Lung (tissue), 12 donors: ENCODE measurements around the gene PTPRN2. TPM values are rescaled to one million over a fixed set of nuclear protein-coding genes. Genes with fewer than 3 reads are reported as not detected.

ENCODE experiments used
- ATAC-seq: fragments of 200-7000 bp; cut with Tn5 transposase; one replicate; pipeline ENCODE4 v1.9.1; 2020; ENCODE audit warnings: moderate number of reproducible peaks; ENCODE audit not compliant: insufficient read depth, low FRiP score
- DNase-seq, 3 donors: peaks; one replicate each; pipeline ENCODE4 v3.0.0-alpha.2; 2013 to 2017
- H3K27ac ChIP-seq, 2 donors: one replicate each; pipeline ENCODE4 v1.5.1; 2013; ENCODE audit warnings: mild to moderate bottlenecking in 2 of 2, moderate library complexity in 2 of 2, control low read depth in 1 of 2, inconsistent platforms in 1 of 2, low read depth in 1 of 2, low read length in 1 of 2
- H3K27me3 ChIP-seq, 3 donors: one replicate each; pipeline ENCODE4 v1.5.1; 2013; ENCODE audit warnings: low read length in 2 of 3; ENCODE audit not compliant: control insufficient read depth in 3 of 3, insufficient read depth in 3 of 3
- H3K36me3 ChIP-seq, 4 donors: one replicate each; pipeline ENCODE4 v1.5.1; 2013; ENCODE audit warnings: low read length in 4 of 4, mild to moderate bottlenecking in 1 of 4, moderate library complexity in 1 of 4; ENCODE audit not compliant: control insufficient read depth in 4 of 4, insufficient read depth in 4 of 4
- H3K4me1 ChIP-seq, 5 donors: one replicate each; pipeline ENCODE4 v1.5.1; 2013; ENCODE audit warnings: low read length in 5 of 5, mild to moderate bottlenecking in 2 of 5, moderate library complexity in 1 of 5; ENCODE audit not compliant: control insufficient read depth in 5 of 5, insufficient read depth in 5 of 5
- H3K4me3 ChIP-seq: one replicate; pipeline ENCODE4 v1.5.1; 2013; ENCODE audit warnings: mild to moderate bottlenecking, control low read depth, moderate library complexity
- H3K9ac ChIP-seq, 2 donors: one replicate each; pipeline ENCODE4 v1.5.1; 2013; ENCODE audit warnings: low read length in 2 of 2, control low read depth in 1 of 2; ENCODE audit not compliant: insufficient read depth in 1 of 2
- H3K9me3 ChIP-seq, 4 donors: one replicate each; pipeline ENCODE4 v1.5.1; 2013; ENCODE audit warnings: low read length in 3 of 4, mild to moderate bottlenecking in 1 of 4, moderate library complexity in 1 of 4; ENCODE audit not compliant: control insufficient read depth in 4 of 4, insufficient read depth in 3 of 4
- whole genome bisulfite sequencing, 2 donors: extraction: QIAGEN DNeasy Blood & Tissue Kit; methylation state at CpG; one replicate each; pipeline ENCODE4 v1.1.7; 2013; 5-methylcytosine and 5-hydroxymethylcytosine counted together
- polyA plus RNA-seq, 2 donors: library from polyadenylated mRNA; stranded (reverse); fragments of 200-250 nt; gene quantifications; one replicate each; pipeline ENCODE4 v1.2.1, GENCODE V29; 2013
- total RNA-seq, 2 donors: library from RNA; depleted of rRNA in 1 of 2; stranded (reverse); fragments of >200 nt in 1 of 2; gene quantifications; one replicate each; pipeline ENCODE4 v1.2.1, GENCODE V29; 2014 to 2021
- TF ChIP-seq, protein P1 (sequence below): IDR thresholded peaks from 2 replicates; pipeline ENCODE4 v1.5.1; 2012; ENCODE audit warnings: mild to moderate bottlenecking; ENCODE audit errors: control extremely low read depth, extremely low read depth
- donor health status: control.
- donor health status: control.
- donor health status: Bipolar disorder and iron deficiency.
- donor health status: healthy.
- donor health status: DM: yes; HTN: yes; CAD: no.

Gene PTPRN2
- total and polyA plus RNA-seq, 4 donors = 2.1 to 7.4 (median 4.4) TPM

DNA sequence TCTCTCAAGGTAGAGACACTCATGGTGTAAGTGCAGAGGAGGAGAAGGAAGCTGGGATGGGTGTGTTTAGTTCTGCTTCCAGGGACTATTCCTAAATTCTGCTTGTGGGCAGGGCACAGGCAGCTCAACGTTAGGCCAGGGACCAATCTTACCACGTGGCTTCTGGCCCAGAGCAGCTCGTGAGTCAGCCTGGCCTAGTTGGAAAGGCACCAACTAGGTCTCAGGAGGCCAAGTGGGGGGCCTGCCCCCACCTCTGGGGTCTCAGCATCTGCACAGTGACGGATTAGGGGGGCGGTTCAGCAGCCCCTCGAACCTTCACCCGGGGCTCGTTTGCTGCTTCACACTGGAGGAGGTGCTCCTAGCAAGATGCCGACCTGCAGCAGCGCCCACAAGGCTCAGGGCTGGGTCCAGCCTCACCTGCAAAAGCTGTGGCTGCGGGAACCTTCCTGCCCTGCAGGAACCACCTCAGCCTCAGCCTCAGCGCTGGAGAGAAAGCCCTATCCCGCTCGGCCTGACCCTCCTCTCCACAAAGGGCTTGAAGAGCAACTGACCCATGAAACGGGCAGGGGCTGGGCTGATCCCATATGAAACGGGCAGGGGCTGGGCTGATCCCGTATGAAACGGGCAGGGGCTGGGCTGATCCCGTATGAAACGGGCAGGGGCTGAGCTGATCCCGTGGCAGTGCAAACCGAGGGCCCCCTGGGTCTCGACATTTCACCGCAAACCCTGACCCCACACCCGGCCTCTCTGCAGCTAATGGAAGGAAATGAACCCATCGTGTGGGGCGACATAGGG lies 803.4 kb downstream of the PTPRN2 start:
- Histone ChIP-seq H3K27me3 (no peaks in the 10 kb centered on the region), H3K4me3 (no peak overlapping the region), H3K9ac (no peak overlapping the region), H3K9me3 (no peaks in the 10 kb centered on the region), H3K27ac (no peak overlapping the region), H3K4me1 (no peaks in the 10 kb centered on the region), H3K36me3 (no peaks in the 10 kb centered on the region)
- WGBS, 2 donors = 70 to 85% methylated on average over 27 of the region's 27 CpGs
- DNase-seq = no peak
- ATAC-seq = no peak
- TF ChIP-seq, protein P1, sequence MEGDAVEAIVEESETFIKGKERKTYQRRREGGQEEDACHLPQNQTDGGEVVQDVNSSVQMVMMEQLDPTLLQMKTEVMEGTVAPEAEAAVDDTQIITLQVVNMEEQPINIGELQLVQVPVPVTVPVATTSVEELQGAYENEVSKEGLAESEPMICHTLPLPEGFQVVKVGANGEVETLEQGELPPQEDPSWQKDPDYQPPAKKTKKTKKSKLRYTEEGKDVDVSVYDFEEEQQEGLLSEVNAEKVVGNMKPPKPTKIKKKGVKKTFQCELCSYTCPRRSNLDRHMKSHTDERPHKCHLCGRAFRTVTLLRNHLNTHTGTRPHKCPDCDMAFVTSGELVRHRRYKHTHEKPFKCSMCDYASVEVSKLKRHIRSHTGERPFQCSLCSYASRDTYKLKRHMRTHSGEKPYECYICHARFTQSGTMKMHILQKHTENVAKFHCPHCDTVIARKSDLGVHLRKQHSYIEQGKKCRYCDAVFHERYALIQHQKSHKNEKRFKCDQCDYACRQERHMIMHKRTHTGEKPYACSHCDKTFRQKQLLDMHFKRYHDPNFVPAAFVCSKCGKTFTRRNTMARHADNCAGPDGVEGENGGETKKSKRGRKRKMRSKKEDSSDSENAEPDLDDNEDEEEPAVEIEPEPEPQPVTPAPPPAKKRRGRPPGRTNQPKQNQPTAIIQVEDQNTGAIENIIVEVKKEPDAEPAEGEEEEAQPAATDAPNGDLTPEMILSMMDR = no peak

DNA sequence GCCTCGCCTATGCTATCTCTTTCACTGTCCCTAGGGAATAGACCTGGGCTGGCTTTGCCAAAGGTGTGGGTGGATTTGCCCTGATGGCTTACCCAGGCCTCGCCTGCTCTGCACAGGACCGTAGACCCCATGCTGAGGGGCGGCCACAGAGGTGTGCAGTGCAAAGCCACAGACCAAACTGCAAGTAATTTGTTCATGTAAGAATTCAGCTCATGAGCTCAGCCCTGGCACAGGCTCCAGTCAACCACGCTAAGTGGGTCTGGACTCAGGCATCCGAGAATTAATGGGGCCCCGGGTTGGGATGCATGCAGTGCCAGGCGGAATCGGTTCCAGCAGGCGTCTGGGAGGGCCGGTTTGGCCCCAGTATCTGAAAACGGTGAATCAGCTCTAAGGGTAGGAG lies 805.6 kb downstream of the PTPRN2 start:
- H3K4me1 ChIP-seq = no peaks in the 10 kb centered on the region
- H3K4me3 ChIP-seq = no peak overlapping the region
- TF ChIP-seq, protein P1 = no peak
- WGBS, 2 donors = 85 to 92% methylated on average over 12 of the region's 12 CpGs
- DNase-seq (no peak), ATAC-seq (no peak)
- peaks cover 0 to 4% (median 0%) of the 10 kb centered on the region in 3 donors for H3K27me3 ChIP-seq
- no peak overlapping the region for H3K27ac ChIP-seq
- H3K9ac ChIP-seq = no peak overlapping the region
- H3K36me3 ChIP-seq = no peaks in the 10 kb centered on the region
- H3K9me3 ChIP-seq = peaks cover 0 to 2% (median 0%) of the 10 kb centered on the region in 4 donors

DNA sequence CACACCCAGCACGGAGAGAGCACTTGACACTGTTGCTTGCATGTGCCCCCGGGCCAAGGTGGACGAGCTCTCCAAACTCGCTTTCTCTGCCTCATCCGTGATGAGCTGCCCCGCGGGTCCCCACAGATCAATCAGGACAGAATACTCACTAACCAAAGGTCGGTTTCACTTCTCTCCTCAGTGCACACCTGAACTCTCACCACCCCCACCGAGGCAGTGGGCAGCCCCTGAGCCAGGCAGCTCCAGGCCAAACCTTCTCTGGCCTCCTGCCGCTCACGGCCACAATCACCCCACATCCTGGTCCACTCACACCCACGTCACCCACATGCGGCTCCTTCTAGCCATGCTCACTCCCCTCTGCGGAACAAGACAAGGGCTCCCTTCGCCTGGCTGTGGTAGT lies 806.9 kb downstream of the PTPRN2 start:
- DNase-seq (no peak), ATAC-seq (no peak)
- H3K4me1 ChIP-seq = no peaks in the 10 kb centered on the region
- no peaks in the 10 kb centered on the region for H3K36me3 ChIP-seq
- H3K9ac ChIP-seq = no peak overlapping the region
- TF ChIP-seq, protein P1 = no peak
- peaks cover 0 to 4% (median 0%) of the 10 kb centered on the region in 3 donors for H3K27me3 ChIP-seq
- H3K27ac ChIP-seq = no peak overlapping the region
- peaks cover 0 to 2% (median 0%) of the 10 kb centered on the region in 4 donors for H3K9me3 ChIP-seq
- no peak overlapping the region for H3K4me3 ChIP-seq
- 86 to 94% methylated on average over 15 of the region's 15 CpGs for WGBS, 2 donors

DNA sequence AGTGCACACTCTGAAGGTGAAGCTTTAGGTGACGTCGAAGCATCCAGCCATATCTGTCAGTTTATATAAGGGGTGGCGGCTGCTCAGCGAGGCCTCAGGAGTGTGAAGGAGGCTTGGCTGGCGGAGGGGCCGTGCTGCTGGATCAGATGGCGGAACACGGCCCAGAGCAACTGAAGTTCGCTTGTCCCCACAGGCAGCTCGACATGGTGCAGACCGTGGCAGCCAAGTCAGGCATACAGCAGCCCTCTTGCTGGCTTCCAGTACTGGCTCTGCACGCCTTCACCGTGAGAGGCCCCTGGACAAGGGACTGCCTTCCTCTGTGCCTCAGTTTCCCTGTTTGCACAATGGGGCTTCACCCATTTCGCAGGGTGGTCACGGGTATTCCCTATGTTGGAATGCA lies 807.3 kb downstream of the PTPRN2 start:
- Histone ChIP-seq H3K9me3 (peaks cover 0 to 2% (median 0%) of the 10 kb centered on the region in 4 donors), H3K27ac (no peak overlapping the region), H3K4me3 (no peak overlapping the region), H3K9ac (no peak overlapping the region), H3K27me3 (peaks cover 0 to 4% (median 0%) of the 10 kb centered on the region in 3 donors), H3K36me3 (no peaks in the 10 kb centered on the region), H3K4me1 (no peaks in the 10 kb centered on the region)
- DNase-seq (no peak), ATAC-seq (no peak)
- TF ChIP-seq, protein P1 = no peak
- 83 to 89% methylated on average over 15 of the region's 15 CpGs for WGBS, 2 donors
